HCT116 (cell line): Measurements from ENCODE around the gene ECI2.

Experiments
- CTCF ChIP-seq, 3 experiments: fragments of 200-600 bp in 1 of 3; sonication (generic) in 1 of 3; IDR thresholded peaks in 2 of 3; conservative IDR thresholded peaks in 1 of 3; 2 replicates each; pipeline ENCODE4 v1.5.1; 2012 to 2017; ENCODE audit warnings: low read depth in 2 of 3, low read length in 2 of 3, antibody characterized with exemption in 1 of 3, borderline replicate concordance in 1 of 3, control low read depth in 1 of 3, mild to moderate bottlenecking in 1 of 3, mixed read lengths in 1 of 3, mixed run types in 1 of 3, moderate library complexity in 1 of 3; ENCODE audit not compliant: insufficient read depth in 1 of 3
- EGR1 ChIP-seq: IDR thresholded peaks from 2 replicates; pipeline ENCODE4 v1.6.1; 2012; ENCODE audit warnings: low read depth
- EZH2 ChIP-seq: fragments of 200-600 bp; sonication (generic); IDR thresholded peaks from 2 replicates; pipeline ENCODE4 v1.6.1; 2017; ENCODE audit warnings: antibody characterized with exemption, mixed run types
- EZH2phosphoT487 ChIP-seq: fragments of 200-600 bp; IDR thresholded peaks from 2 replicates; pipeline ENCODE4 v1.6.1; 2018; ENCODE audit warnings: antibody characterized with exemption, borderline replicate concordance
- FOSL1 ChIP-seq: IDR thresholded peaks from 2 replicates; pipeline ENCODE4 v1.6.1; 2012; ENCODE audit warnings: low read depth
- POLR2A ChIP-seq: IDR thresholded peaks from 2 replicates; pipeline ENCODE4 v1.7.0; 2011; ENCODE audit warnings: borderline replicate concordance; ENCODE audit not compliant: insufficient read depth, insufficient read length; ENCODE audit errors: extremely low read depth
- POLR2AphosphoS5 ChIP-seq: IDR thresholded peaks from 2 replicates; pipeline ENCODE4 v1.6.1; 2011; ENCODE audit warnings: mild to moderate bottlenecking, low read depth, low read length, moderate library complexity
- SIN3A ChIP-seq: IDR thresholded peaks from 2 replicates; pipeline ENCODE4 v1.6.1; 2012; ENCODE audit warnings: low read depth
- YY1 ChIP-seq: IDR thresholded peaks from 2 replicates; pipeline ENCODE4 v1.6.1; 2011; ENCODE audit warnings: low read length, low read depth, moderate library complexity, mild to moderate bottlenecking; ENCODE audit not compliant: insufficient replicate concordance; ENCODE audit errors: extremely low read depth
- ZNF274 ChIP-seq: fragments of 200-500 bp; sonication (Bioruptor generic); IDR thresholded peaks from 2 replicates; pipeline ENCODE4 v1.6.1; 2014; ENCODE audit warnings: mild to moderate bottlenecking, low read depth, low read length, inconsistent platforms
- TF ChIP-seq, protein P1 (sequence below): IDR thresholded peaks from 2 replicates; pipeline ENCODE4 v1.6.1; 2012; ENCODE audit warnings: low read depth
- TF ChIP-seq, protein P2 (sequence below): IDR thresholded peaks from 2 replicates; pipeline ENCODE4 v1.6.1; 2011; ENCODE audit warnings: mild to moderate bottlenecking, low read length, moderate library complexity; ENCODE audit not compliant: insufficient replicate concordance; ENCODE audit errors: extremely low read depth
- TF ChIP-seq, protein P3 (sequence below): IDR thresholded peaks from 2 replicates; pipeline ENCODE4 v1.6.1; 2012

DNA sequence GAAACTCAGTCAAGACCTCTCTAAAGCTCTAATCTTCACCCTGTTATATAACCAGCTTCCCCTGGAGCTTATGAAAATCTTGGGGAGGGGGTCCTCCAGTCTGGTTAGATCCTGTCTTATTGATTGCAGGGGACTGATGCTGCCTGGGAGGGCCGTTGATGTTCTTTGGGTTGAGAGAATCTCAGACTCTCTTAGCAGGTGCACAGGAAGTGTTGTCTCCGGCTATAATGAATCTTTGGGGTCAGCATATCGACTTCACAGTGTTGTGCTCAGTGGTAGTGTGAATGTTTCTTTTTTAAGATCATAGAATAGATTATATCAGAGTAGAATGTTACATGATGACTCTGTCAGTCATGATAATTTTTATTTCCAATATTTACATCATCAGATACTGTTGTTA lies 2.8 kb upstream of the ECI2 start:
- TF ChIP-seq, protein P1, sequence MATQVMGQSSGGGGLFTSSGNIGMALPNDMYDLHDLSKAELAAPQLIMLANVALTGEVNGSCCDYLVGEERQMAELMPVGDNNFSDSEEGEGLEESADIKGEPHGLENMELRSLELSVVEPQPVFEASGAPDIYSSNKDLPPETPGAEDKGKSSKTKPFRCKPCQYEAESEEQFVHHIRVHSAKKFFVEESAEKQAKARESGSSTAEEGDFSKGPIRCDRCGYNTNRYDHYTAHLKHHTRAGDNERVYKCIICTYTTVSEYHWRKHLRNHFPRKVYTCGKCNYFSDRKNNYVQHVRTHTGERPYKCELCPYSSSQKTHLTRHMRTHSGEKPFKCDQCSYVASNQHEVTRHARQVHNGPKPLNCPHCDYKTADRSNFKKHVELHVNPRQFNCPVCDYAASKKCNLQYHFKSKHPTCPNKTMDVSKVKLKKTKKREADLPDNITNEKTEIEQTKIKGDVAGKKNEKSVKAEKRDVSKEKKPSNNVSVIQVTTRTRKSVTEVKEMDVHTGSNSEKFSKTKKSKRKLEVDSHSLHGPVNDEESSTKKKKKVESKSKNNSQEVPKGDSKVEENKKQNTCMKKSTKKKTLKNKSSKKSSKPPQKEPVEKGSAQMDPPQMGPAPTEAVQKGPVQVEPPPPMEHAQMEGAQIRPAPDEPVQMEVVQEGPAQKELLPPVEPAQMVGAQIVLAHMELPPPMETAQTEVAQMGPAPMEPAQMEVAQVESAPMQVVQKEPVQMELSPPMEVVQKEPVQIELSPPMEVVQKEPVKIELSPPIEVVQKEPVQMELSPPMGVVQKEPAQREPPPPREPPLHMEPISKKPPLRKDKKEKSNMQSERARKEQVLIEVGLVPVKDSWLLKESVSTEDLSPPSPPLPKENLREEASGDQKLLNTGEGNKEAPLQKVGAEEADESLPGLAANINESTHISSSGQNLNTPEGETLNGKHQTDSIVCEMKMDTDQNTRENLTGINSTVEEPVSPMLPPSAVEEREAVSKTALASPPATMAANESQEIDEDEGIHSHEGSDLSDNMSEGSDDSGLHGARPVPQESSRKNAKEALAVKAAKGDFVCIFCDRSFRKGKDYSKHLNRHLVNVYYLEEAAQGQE, result no peak
- no peak for TF ChIP-seq EZH2
- no peak for TF ChIP-seq SIN3A
- no peak for TF ChIP-seq CTCF (IDR thresholded peaks at IDR 0.05 in 2 of 3, conservative IDR thresholded peaks at IDR 0.05 in 1 of 3; ENCODE audit: borderline replicate concordance in 1 of 3, insufficient read depth in 1 of 3, low read depth in 2 of 3, low read length in 2 of 3)
- TF ChIP-seq YY1, result no peak
- TF ChIP-seq EZH2phosphoT487, result no peak
- no peak for TF ChIP-seq POLR2AphosphoS5
- TF ChIP-seq POLR2A, result no peak
- TF ChIP-seq, protein P2, sequence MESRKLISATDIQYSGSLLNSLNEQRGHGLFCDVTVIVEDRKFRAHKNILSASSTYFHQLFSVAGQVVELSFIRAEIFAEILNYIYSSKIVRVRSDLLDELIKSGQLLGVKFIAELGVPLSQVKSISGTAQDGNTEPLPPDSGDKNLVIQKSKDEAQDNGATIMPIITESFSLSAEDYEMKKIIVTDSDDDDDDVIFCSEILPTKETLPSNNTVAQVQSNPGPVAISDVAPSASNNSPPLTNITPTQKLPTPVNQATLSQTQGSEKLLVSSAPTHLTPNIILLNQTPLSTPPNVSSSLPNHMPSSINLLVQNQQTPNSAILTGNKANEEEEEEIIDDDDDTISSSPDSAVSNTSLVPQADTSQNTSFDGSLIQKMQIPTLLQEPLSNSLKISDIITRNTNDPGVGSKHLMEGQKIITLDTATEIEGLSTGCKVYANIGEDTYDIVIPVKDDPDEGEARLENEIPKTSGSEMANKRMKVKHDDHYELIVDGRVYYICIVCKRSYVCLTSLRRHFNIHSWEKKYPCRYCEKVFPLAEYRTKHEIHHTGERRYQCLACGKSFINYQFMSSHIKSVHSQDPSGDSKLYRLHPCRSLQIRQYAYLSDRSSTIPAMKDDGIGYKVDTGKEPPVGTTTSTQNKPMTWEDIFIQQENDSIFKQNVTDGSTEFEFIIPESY, result no peak
- no peak for TF ChIP-seq ZNF274
- TF ChIP-seq FOSL1, result no peak
- TF ChIP-seq EGR1, result no peak
- TF ChIP-seq, protein P3, sequence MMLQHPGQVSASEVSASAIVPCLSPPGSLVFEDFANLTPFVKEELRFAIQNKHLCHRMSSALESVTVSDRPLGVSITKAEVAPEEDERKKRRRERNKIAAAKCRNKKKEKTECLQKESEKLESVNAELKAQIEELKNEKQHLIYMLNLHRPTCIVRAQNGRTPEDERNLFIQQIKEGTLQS, result no peak
